Measurements from ENCODE around the gene FAP. TPM values are rescaled to one million over a fixed set of nuclear protein-coding genes. Genes with fewer than 3 reads are reported as not detected.

FAP gene
- total RNA-seq, 2 donors from 2014 or later = 1.4 to 3.4 TPM

DNA sequence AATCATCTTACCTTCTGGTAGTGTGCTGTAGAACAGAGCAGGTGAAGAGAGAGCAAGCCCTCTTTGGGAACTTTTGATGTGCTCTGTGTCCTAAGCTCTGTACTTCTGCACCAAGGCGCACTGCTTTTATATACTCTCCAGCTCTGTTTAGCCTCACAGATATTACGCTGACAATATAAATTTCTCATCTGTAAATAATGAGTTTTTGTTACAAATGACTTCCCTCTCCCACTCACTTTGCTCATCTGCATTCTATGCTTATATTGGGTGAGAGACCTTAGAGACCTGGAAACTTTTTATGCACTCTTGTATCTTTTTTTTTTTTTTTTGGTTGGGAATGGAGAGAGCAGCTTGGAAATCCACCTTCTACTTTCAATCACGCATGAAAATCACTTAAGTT lies 91.1 kb downstream of the FAP start, which contains the start of gene GCG:
Gene GCG, minus strand, starts transcription at position 101 of the 400 bp plus-strand sequence. CDS start 3,069 bp downstream, outside the sequence.
- ATAC-seq (no peak), DNase-seq (no peak)
- intact Hi-C loops (cut with DNase I) = loop anchor here in 1 of 2 donors (10.0 kb wide), 1 partner anchor 143 kb away; no protein-coding TSS in a partner anchor

DNA sequence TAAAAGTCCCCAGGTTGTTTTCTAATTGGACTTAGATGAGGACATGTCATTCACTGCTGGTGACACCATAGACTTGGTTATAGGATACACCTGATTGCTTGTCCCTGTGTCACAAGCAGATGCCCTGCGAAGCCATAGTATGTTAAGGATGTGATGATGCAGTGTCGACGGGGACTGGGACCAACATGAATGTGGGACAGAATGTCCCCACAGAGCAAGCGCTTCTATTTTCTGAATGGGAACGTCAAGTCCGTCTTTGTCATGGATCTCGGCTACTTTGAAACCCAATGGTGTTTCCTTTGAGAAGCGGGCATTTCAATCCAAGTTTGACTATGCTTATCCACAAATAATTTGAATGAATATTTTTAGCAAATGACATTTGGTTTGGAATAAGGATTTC lies 93.3 kb downstream of the FAP start:
- no peak for DNase-seq
- no peak for ATAC-seq
- intact Hi-C loops (cut with DNase I) = loop anchor here in 1 of 2 donors (10.0 kb wide), 1 partner anchor 145 kb away; no protein-coding TSS in a partner anchor

DNA sequence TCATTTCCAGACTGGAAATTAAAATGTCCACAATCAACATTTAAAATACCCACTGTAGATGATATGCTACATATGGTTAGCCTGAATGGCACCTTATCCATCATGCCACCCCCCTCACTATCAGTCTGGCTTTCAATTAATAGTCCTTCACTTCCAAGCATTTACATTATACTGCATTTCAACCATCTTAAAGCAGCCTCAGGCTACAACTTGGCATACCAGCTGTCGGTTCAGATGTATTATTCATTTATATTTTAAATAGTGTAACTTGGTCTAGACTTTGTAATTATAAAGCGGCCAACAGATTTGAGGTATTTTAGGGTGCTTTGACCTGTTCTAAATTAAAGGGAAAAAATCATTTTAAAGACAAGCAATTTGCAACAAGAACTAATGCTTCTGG lies 93.8 kb downstream of the FAP start:
- DNase-seq (no peak), ATAC-seq (no peak)
- intact Hi-C loops (cut with DNase I) = no loop called here

DNA sequence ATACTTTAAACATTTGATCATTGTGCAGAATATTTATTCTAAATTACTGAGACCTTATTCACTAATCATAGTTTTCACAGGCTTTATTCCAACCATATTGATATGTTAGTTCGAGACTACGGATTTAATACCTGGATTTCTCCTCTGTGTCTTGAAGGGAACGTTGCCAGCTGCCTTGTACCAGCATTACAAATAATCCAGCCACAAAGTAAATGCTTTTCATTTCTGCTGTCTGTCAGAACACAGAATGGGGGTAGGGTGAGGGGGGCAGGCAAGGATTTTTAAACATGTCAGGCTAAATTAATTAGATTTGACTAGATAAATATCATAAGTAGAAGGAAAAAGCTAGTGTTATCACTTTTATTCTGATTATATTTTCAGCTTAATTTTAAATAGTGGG lies 94.3 kb downstream of the FAP start:
- intact Hi-C loops (cut with DNase I) = no loop called here
- no peak for DNase-seq
- no peak for ATAC-seq

DNA sequence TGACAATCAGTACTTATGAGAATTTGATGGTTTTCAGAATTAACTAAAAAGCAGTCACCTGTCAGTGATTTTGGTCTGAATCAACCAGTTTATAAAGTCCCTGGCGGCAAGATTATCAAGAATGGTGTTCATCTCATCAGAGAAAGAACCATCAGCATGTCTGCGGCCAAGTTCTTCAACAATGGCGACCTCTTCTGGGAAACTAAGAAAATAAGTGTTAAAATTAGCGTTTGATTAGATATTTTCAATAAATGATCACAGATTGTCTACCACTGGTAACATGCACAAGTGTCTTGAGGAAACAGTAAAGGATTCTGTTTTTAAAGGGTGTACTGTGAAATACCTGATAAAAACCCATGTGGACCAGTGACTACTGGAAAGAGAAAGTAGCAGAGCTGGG lies 99.3 kb downstream of the FAP start:
- intact Hi-C loops (cut with DNase I) = no loop called here
- DNase-seq (no peak), ATAC-seq (no peak)

DNA sequence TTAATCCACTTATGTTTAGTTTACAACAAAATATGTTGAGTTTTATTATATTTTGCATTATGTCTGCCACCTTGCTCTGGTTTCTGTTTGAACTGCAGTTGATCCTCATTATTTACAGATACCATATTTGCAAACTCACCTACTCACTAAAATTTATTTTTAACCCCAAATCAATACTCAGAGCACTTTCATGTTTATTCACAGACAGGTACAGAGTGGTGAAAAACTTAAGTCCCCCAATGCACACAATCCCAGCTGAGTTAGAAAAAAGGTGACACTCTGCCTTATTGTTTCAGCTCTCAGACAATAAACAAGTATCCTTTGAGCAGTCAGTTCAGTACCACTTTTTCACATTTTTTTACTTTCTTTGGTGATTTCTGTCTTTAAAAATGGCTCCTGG lies 104.9 kb downstream of the FAP start:
- no peak for DNase-seq
- no peak for ATAC-seq
- intact Hi-C loops (cut with DNase I) = no loop called here

DNA sequence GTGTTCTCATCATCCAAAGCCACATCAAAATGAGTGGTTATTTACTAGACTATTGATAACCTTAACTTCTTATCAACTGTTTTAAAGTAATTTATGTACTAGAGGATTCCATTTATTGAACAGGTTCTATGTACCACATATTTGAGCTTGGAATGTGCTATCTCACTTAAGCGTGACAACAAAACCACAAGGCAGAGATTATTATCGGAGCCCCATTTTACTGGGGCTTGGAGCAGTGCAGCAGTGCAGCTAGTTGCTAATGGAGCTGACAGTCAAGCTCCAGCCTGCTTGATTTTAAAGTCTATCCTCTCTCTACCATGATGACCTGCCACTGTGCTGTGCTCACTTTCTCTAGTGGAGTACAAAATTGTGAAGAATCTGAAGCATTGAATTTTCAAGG lies 115.8 kb downstream of the FAP start:
- intact Hi-C loops (cut with DNase I) = loop anchor here in 1 of 2 donors (10.0 kb wide), 1 partner anchor 543 kb away; no protein-coding TSS in a partner anchor
- no peak for ATAC-seq
- DNase-seq = no peak

DNA sequence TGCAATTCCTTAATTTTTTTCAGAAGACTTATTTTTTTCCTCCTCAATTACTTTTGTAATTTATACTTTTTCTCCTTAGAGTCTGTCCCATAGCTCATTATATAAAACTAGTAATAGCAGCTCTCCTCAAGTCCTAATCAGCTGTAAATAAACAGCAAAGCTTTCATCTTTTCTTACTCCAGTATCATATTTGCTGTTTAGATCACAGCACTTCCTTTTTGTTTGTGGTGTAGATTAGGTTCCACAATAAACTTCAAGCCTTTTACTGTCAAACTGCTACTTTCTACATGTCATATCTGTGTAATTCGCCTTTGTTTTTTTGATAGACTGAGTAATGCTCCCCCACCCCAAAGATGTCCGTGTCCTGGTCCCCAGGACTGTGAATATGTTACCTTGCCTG lies 116.7 kb downstream of the FAP start:
- DNase-seq (no peak), ATAC-seq (no peak)
- intact Hi-C loops (cut with DNase I) = loop anchor here in 1 of 2 donors (10.0 kb wide), 1 partner anchor 542 kb away; no protein-coding TSS in a partner anchor

DNA sequence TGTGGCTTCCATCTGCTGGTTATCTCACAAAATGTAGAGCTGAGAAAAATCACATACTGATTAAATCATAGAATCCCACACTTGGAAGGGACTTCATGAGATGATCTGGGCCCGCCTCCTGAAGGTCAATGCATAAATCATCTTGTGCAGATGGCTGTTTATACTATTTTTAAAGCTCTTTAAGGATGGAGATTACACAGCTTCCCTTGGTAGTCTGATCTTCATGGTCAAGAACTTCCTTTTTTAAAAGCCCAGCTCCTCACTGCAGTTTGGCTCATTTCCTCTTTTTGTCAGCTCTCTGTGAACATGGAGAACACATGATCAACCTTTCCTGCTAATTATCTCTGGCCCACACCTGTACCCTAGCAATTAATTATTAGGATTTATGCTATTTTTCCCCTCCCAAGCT lies 117.1 kb downstream of the FAP start:
- DNase-seq (no peak), ATAC-seq (no peak)
- intact Hi-C loops (cut with DNase I) = loop anchor here in 1 of 2 donors (10.0 kb wide), 1 partner anchor 541 kb away; no protein-coding TSS in a partner anchor

DNA sequence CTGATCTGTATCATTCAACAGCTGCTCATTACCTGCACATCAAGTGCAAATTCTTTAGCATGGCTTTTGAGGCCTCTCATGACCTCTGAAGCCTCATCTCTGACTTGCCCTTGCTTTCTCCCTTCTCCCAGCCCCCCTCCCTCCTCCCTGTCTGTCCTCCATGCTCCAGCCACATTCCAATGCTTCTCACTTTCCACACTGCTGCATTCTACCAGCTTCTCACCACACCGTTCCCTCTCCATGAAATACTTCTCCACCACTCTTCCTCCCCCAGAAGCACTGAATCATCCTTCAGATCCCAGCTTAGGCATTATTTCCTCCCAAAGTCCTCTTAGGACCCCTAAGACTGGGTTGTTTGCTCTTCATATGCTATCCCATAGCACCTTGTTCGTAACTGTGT lies 118.1 kb downstream of the FAP start:
- DNase-seq = no peak
- no peak for ATAC-seq
- intact Hi-C loops (cut with DNase I) = loop anchor here in 1 of 2 donors (10.0 kb wide), 1 partner anchor 540 kb away; no protein-coding TSS in a partner anchor

DNA sequence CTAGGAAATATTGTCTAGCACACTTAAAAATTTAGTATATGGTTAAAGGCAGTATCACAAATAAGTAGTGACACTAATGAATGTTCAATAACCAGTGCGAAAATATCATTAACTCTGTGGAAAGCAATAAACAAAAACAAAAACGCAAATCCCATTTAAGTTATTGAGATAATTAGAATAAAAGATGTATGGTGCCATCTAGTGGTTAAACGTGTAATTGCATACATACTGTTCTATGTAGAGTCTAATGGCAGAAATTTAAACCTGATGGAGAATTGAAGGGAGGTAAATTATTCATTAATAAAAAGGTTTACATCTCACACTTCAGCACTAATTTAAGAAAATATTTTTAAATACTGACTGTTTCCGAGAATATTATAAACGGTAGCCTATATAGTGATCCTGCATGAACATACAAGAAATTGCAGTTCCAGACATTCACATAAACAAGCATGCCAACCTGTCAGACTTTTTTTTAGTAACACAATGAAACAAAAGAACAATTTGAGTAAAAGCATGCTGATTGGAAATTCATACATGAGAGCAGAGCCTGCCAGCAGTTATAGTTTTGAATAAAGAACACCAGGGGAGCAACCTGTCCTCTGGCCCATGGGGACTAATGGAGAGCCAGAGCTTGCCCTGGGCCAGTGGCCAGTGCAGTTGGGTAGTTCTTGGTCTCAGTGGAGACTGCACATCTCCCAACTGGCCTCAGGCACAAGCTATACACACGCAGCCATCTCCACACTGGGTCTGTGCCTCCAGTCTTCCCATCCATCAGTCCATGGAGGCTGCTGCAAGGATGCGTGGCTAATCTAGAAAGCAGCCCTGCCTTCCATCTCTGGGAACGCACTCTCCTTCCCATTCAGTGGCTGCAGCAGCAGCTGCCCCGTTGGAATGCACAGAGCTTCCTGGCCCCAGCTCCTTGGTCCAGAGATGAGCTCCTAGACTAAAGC lies 119.2 kb downstream of the FAP start:
- DNase-seq (no peak), ATAC-seq (peak in 1 of 2 donors; percentile 42)
- intact Hi-C loops (cut with DNase I) = loop anchor here (1.0 to 10.0 kb wide), 3 partner anchors 117 to 539 kb away; no protein-coding TSS in a partner anchor

Other genes with a start within 250 kb of the FAP start
- gene DPP4, start 169.2 kb downstream of the FAP start, total RNA-seq = 1 to 10 TPM; 1.7 to 2.0 TPM
- not detected for gene GCG, start 91.2 kb downstream of the FAP start, total RNA-seq
- gene IFIH1, start 75.2 kb upstream of the FAP start, total RNA-seq = 10 to 100 TPM in 1 of 2 donors, 1 to 10 TPM in 1; 8.5 to 11.4 TPM
- 10 to 100 TPM; 17.5 to 18.4 TPM for gene GCA, start 100.7 kb upstream of the FAP start, total RNA-seq